ENCODE data around the gene MTREX.

The MTREX gene

GRCh38 chr5:55307383-55308253, at the start of gene MTREX, which contains the start of gene DHX29 (continued):
- TF ChIP-seq ZNF488 (tag by site-specific recombination; IDR thresholded peaks at IDR 0.05) (no peak), ZNF76 (tag by site-specific recombination; IDR thresholded peaks at IDR 0.05; ENCODE audit: borderline replicate concordance, low read depth) (peak; percentile 93), ZNF596 (tag by site-specific recombination; IDR thresholded peaks at IDR 0.05) (no peak; the same call in 1 of the 2 replicates), ZNF521 (tag by site-specific recombination; IDR thresholded peaks at IDR 0.05) (no peak), ZNF776 (tag by site-specific recombination; IDR thresholded peaks at IDR 0.05; ENCODE audit: borderline replicate concordance) (no peak), ZNF394 (tag by site-specific recombination; IDR thresholded peaks at IDR 0.05; ENCODE audit: borderline replicate concordance) (peak; percentile 33; the same call in 1 of the 2 replicates), ZNF324 (tag by site-specific recombination; IDR thresholded peaks at IDR 0.05) (peak; percentile 30; the same call in 1 of the 2 replicates), ZNF426 (tag by site-specific recombination; IDR thresholded peaks at IDR 0.05) (no peak), ZFP3 (tag by site-specific recombination; IDR thresholded peaks at IDR 0.05; ENCODE audit: low read depth) (no peak), ZNF843 (tag by site-specific recombination; IDR thresholded peaks at IDR 0.05) (0 out of 2 replicates have a peak, but pooled peaks have one; percentile 34), ZNF202 (tag by site-specific recombination; IDR thresholded peaks at IDR 0.05; ENCODE audit: borderline replicate concordance) (no peak), KLF16 (tag by site-specific recombination; IDR thresholded peaks at IDR 0.05) (no peak), ZNF645 (tag by site-specific recombination; IDR thresholded peaks at IDR 0.05) (no peak), WT1 (tag by site-specific recombination; IDR thresholded peaks at IDR 0.05) (0 out of 2 replicates have a peak, but pooled peaks have one; percentile 12), ZSCAN5A (tag by site-specific recombination; IDR thresholded peaks at IDR 0.05) (no peak), IKZF3 (tag by site-specific recombination; IDR thresholded peaks at IDR 0.05) (peak; percentile 99), ZNF707 (tag by site-specific recombination; IDR thresholded peaks at IDR 0.05) (no peak), ZBTB17 (tag by site-specific recombination; IDR thresholded peaks at IDR 0.05) (peak; percentile 95), ZNF391 (tag by site-specific recombination; IDR thresholded peaks at IDR 0.05; ENCODE audit: borderline replicate concordance, low read depth) (peak; percentile 81; the same call in 1 of the 2 replicates), ZNF473 (tag by site-specific recombination; IDR thresholded peaks at IDR 0.05) (no peak), ZNF169 (tag by site-specific recombination; IDR thresholded peaks at IDR 0.05) (no peak), ZNF184 (tag by site-specific recombination; IDR thresholded peaks at IDR 0.05) (0 out of 2 replicates have a peak, but pooled peaks have one; percentile 37), KLF9 (tag by site-specific recombination; IDR thresholded peaks at IDR 0.05; ENCODE audit: low read depth) (no peak), PBX3 (CRISPR knock-in tag; IDR thresholded peaks at IDR 0.05) (no peak), ZNF629 (tag by site-specific recombination; IDR thresholded peaks at IDR 0.05) (peak; percentile 93), ZNF239 (tag by site-specific recombination; IDR thresholded peaks at IDR 0.05) (0 out of 2 replicates have a peak, but pooled peaks have one; percentile 47), ZBTB21 (tag by site-specific recombination; IDR thresholded peaks at IDR 0.05) (peak; percentile 82), ZNF660 (tag by site-specific recombination; IDR thresholded peaks at IDR 0.05) (peak; percentile 84), KLF7 (tag by site-specific recombination; IDR thresholded peaks at IDR 0.05; ENCODE audit: borderline replicate concordance) (0 out of 2 replicates have a peak, but pooled peaks have one; percentile 13)
- TF ChIP-seq, protein P1, sequence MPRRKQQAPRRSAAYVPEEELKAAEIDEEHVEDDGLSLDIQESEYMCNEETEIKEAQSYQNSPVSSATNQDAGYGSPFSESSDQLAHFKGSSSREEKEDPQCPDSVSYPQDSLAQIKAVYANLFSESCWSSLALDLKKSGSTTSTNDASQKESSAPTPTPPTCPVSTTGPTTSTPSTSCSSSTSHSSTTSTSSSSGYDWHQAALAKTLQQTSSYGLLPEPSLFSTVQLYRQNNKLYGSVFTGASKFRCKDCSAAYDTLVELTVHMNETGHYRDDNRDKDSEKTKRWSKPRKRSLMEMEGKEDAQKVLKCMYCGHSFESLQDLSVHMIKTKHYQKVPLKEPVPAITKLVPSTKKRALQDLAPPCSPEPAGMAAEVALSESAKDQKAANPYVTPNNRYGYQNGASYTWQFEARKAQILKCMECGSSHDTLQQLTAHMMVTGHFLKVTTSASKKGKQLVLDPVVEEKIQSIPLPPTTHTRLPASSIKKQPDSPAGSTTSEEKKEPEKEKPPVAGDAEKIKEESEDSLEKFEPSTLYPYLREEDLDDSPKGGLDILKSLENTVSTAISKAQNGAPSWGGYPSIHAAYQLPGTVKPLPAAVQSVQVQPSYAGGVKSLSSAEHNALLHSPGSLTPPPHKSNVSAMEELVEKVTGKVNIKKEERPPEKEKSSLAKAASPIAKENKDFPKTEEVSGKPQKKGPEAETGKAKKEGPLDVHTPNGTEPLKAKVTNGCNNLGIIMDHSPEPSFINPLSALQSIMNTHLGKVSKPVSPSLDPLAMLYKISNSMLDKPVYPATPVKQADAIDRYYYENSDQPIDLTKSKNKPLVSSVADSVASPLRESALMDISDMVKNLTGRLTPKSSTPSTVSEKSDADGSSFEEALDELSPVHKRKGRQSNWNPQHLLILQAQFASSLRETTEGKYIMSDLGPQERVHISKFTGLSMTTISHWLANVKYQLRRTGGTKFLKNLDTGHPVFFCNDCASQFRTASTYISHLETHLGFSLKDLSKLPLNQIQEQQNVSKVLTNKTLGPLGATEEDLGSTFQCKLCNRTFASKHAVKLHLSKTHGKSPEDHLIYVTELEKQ (tag by site-specific recombination; IDR thresholded peaks at IDR 0.05; ENCODE audit: borderline replicate concordance): no peak
